ENCODE data around the gene SERPINB6. TPM values are rescaled to one million over a fixed set of nuclear protein-coding genes. Genes with fewer than 3 reads are reported as not detected.

The SERPINB6 gene
- total RNA-seq, 2 experiments from 2014 or later, result 13.2 TPM; not detected in 1

DNA sequence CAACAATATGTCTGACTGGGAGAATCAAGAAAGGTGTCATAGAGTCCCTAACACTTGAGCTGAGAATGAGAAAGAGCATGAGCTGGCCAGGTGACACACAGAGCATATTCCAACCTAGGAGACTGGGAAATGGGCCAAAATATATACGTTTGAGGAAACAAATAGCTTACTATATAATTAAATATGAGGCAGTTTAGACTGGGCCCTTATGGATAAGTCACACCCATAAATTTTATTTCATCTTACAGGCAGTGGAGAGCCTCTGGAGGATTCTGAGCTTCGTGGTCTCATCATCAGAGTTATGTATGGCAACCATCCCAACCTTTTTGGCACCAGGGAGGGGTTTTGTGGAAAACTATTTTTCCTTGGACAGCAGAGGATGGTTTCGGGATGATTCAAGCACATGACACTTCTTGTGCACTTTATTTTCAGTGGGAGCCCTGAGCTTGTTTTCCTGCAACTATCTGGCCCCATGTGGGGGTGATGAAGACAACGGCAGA lies 15.4 kb upstream of the SERPINB6 start:
- no peak overlapping the region for H2AFZ ChIP-seq (ENCODE audit: low read length)
- CTCF ChIA-PET (ENCODE audit: unreplicated experiment), result no interaction called here
- DNase-seq (ENCODE audit: low spot score), result no peak
- TF ChIP-seq EZH2phosphoT487 (IDR thresholded peaks at IDR 0.05; ENCODE audit: borderline replicate concordance, low read depth, low read length), result no peak
- TF ChIP-seq, protein P1, sequence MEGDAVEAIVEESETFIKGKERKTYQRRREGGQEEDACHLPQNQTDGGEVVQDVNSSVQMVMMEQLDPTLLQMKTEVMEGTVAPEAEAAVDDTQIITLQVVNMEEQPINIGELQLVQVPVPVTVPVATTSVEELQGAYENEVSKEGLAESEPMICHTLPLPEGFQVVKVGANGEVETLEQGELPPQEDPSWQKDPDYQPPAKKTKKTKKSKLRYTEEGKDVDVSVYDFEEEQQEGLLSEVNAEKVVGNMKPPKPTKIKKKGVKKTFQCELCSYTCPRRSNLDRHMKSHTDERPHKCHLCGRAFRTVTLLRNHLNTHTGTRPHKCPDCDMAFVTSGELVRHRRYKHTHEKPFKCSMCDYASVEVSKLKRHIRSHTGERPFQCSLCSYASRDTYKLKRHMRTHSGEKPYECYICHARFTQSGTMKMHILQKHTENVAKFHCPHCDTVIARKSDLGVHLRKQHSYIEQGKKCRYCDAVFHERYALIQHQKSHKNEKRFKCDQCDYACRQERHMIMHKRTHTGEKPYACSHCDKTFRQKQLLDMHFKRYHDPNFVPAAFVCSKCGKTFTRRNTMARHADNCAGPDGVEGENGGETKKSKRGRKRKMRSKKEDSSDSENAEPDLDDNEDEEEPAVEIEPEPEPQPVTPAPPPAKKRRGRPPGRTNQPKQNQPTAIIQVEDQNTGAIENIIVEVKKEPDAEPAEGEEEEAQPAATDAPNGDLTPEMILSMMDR (conservative IDR thresholded peaks at IDR 0.05; ENCODE audit: low read length), result no peak
- H3K4me2 ChIP-seq (ENCODE audit: low read length), result no peak overlapping the region
- H3K36me3 ChIP-seq (ENCODE audit: insufficient read depth, low read length), result no peaks in the 10 kb centered on the region
- no peaks in the 10 kb centered on the region for H3K9me2 ChIP-seq (ENCODE audit: insufficient read depth, low read length)
- H3K4me1 ChIP-seq (ENCODE audit: insufficient read depth, low read length, poor library complexity, severe bottlenecking), result peaks cover 16% of the 10 kb centered on the region
- BruUV-seq (replicated peaks), result no TSS peak
- intact Hi-C loops (cut with micrococcal nuclease; ENCODE audit: unreplicated experiment), result loop anchor here (10.0 kb wide), 2 partner anchors 248 to 368 kb away; no protein-coding TSS in a partner anchor
- no peaks in the 10 kb centered on the region for H3K9me3 ChIP-seq (ENCODE audit: low read length)
- H3K27ac ChIP-seq (ENCODE audit: low read depth, low read length, poor library complexity, severe bottlenecking), result no peak overlapping the region
- H4K20me1 ChIP-seq (ENCODE audit: insufficient read depth, low read length), result no peaks in the 10 kb centered on the region
- H3K4me3 ChIP-seq (ENCODE audit: low read depth, low read length, poor library complexity, severe bottlenecking), result no peak overlapping the region
- POLR2A ChIA-PET, result interaction anchor here (0.5 to 2.4 kb wide), 8 partner anchors 12 to 218 kb away, joined by 3 to 11 read pairs (median 4); no protein-coding TSS in a partner anchor
- no peaks in the 10 kb centered on the region for H3K79me2 ChIP-seq (ENCODE audit: insufficient read depth, low read depth, low read length)

DNA sequence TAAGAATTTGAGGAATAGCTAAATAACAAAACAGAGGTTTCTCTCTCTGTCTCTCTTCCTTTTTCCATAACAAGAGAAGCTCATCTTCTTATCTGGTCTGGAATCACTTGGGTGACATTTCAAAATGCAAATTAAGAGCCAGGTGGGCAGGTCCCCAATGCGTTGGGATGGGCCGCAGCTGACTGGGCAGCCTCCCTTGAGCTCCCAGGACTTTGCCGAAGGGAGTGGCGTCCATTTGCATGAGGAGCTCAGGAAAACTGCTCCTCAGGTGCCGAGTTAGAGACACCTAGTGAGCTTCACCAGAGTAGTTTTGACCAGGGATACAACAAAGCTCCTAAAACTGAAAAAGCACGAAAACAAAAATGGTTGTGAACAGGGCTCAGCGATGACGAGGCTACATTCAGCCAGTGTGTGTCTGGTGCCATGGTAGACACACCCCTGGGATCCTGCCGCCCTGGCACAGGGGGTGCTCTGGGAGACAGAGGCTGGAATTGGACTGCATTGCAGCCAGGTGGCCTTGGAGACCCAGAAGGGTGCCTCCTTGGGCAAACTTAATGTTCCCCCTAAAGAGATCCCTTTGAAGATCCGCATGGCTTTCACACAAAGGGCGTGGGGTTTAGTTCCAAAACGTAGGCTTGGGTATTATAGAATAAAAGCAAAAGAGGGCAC lies 13.5 kb upstream of the SERPINB6 start:
- Histone ChIP-seq H3K36me3 (ENCODE audit: insufficient read depth, low read length) (no peaks in the 10 kb centered on the region), H4K20me1 (ENCODE audit: insufficient read depth, low read length) (no peaks in the 10 kb centered on the region), H3K9me3 (ENCODE audit: low read length) (no peaks in the 10 kb centered on the region), H3K4me2 (ENCODE audit: low read length) (no peak overlapping the region), H3K4me3 (ENCODE audit: low read depth, low read length, poor library complexity, severe bottlenecking) (no peak overlapping the region), H3K4me1 (ENCODE audit: insufficient read depth, low read length, poor library complexity, severe bottlenecking) (peaks cover 9% of the 10 kb centered on the region), H2AFZ (ENCODE audit: low read length) (no peak overlapping the region), H3K79me2 (ENCODE audit: insufficient read depth, low read depth, low read length) (no peaks in the 10 kb centered on the region), H3K9me2 (ENCODE audit: insufficient read depth, low read length) (no peaks in the 10 kb centered on the region), H3K27ac (ENCODE audit: low read depth, low read length, poor library complexity, severe bottlenecking) (no peak overlapping the region)
- no TSS peak for BruUV-seq (replicated peaks)
- intact Hi-C loops (cut with micrococcal nuclease; ENCODE audit: unreplicated experiment), result loop anchor here (10.0 kb wide), 2 partner anchors 250 to 370 kb away; no protein-coding TSS in a partner anchor
- CTCF ChIA-PET (ENCODE audit: unreplicated experiment), result interaction anchor here (1.2 kb wide), 1 partner anchor 33 kb away, joined by 4 read pairs; no protein-coding TSS in a partner anchor
- DNase-seq (ENCODE audit: low spot score), result no peak
- POLR2A ChIA-PET, result interaction anchor here (1.3 kb wide), 1 partner anchor 41 kb away, joined by 3 read pairs; no protein-coding TSS in a partner anchor
- TF ChIP-seq, protein P1 (conservative IDR thresholded peaks at IDR 0.05; ENCODE audit: low read length), result no peak
- TF ChIP-seq EZH2phosphoT487 (IDR thresholded peaks at IDR 0.05; ENCODE audit: borderline replicate concordance, low read depth, low read length), result no peak

Data from OCI-LY7 (cell line).